HL-60 (cell line): Measurements from ENCODE around the gene SMG7.

Experiments
- CTCF ChIP-seq: IDR thresholded peaks from one replicate; pipeline ENCODE4 v1.5.1; 2011; ENCODE audit warnings: low read length, control low read depth, inconsistent platforms; ENCODE audit not compliant: insufficient read depth
- POLR2AphosphoS5 ChIP-seq: IDR thresholded peaks from 2 replicates; pipeline ENCODE4 v1.6.1; 2012; ENCODE audit warnings: low read depth

GRCh38 chr1:183597656-183598347 lies 125.5 kb downstream of the SMG7 start:
- TF ChIP-seq CTCF (no peak), POLR2AphosphoS5 (no peak)
